DND-41 (cell line): ENCODE results near the gene GMEB2.

Experiments
- ATAC-seq: fragments of 200-7000 bp; cut with Tn5 transposase; 3 replicates; pipeline ENCODE4 v1.9.1; 2021; ENCODE audit warnings: low read depth; ENCODE audit not compliant: insufficient read depth
- DNase-seq: peaks from one replicate; pipeline ENCODE4 v3.0.0-alpha.2; 2020
- H2AFZ ChIP-seq: 2 replicates; pipeline ENCODE4 v1.6.0; 2012; ENCODE audit warnings: low read depth, low read length
- H3K27ac ChIP-seq: 2 replicates; pipeline ENCODE4 v1.5.1; 2012; ENCODE audit warnings: low read length, inconsistent platforms
- H3K27me3 ChIP-seq: fragments of 200-600 bp; sonication (generic); 2 replicates; pipeline ENCODE4 v1.6.0; 2012; ENCODE audit warnings: low read length, mild to moderate bottlenecking, inconsistent platforms; ENCODE audit not compliant: insufficient read depth, poor library complexity
- H3K36me3 ChIP-seq: 2 replicates; pipeline ENCODE4 v1.5.1; 2012; ENCODE audit warnings: low read length, inconsistent platforms; ENCODE audit not compliant: insufficient read depth
- H3K4me1 ChIP-seq: 2 replicates; pipeline ENCODE4 v1.5.1; 2012; ENCODE audit warnings: mild to moderate bottlenecking, low read length; ENCODE audit not compliant: insufficient read depth
- H3K4me2 ChIP-seq: 2 replicates; pipeline ENCODE4 v1.6.0; 2012; ENCODE audit warnings: mild to moderate bottlenecking, moderate library complexity, low read length, inconsistent platforms; ENCODE audit not compliant: insufficient read depth
- H3K4me3 ChIP-seq, 2 experiments: fragments of 200-600 bp in 1 of 2; shearing (Covaris generic) in 1 of 2; 2 replicates each; pipeline ENCODE4 v1.5.1; 2012 to 2016; ENCODE audit warnings: inconsistent platforms in 2 of 2, low read length in 2 of 2, mild to moderate bottlenecking in 2 of 2, low read depth in 1 of 2, moderate library complexity in 1 of 2
- H3K79me2 ChIP-seq: 2 replicates; pipeline ENCODE4 v1.6.0; 2012; ENCODE audit warnings: low read length, inconsistent platforms; ENCODE audit not compliant: insufficient read depth
- H3K9ac ChIP-seq: 2 replicates; pipeline ENCODE4 v1.6.0; 2012; ENCODE audit warnings: low read depth, mild to moderate bottlenecking, inconsistent platforms, low read length, moderate library complexity
- H3K9me3 ChIP-seq: 2 replicates; pipeline ENCODE4 v1.5.1; 2012; ENCODE audit warnings: low read length, moderate library complexity, mild to moderate bottlenecking, inconsistent platforms; ENCODE audit not compliant: insufficient read depth, severe bottlenecking
- H4K20me1 ChIP-seq: 2 replicates; pipeline ENCODE4 v1.6.0; 2012; ENCODE audit warnings: low read length; ENCODE audit not compliant: insufficient read depth
- EZH2 ChIP-seq: IDR thresholded peaks from 3 replicates; pipeline ENCODE4 v1.6.1; 2012; ENCODE audit warnings: borderline replicate concordance, low read depth, mild to moderate bottlenecking, moderate library complexity, low read length, inconsistent platforms; ENCODE audit not compliant: severe bottlenecking
- TF ChIP-seq, protein P1 (sequence below): IDR thresholded peaks from 2 replicates; pipeline ENCODE4 v1.5.1; 2012; ENCODE audit warnings: borderline replicate concordance, low read length, moderate library complexity, mild to moderate bottlenecking; ENCODE audit not compliant: poor library complexity, severe bottlenecking; ENCODE audit errors: extremely low read depth

Gene GMEB2

DNA sequence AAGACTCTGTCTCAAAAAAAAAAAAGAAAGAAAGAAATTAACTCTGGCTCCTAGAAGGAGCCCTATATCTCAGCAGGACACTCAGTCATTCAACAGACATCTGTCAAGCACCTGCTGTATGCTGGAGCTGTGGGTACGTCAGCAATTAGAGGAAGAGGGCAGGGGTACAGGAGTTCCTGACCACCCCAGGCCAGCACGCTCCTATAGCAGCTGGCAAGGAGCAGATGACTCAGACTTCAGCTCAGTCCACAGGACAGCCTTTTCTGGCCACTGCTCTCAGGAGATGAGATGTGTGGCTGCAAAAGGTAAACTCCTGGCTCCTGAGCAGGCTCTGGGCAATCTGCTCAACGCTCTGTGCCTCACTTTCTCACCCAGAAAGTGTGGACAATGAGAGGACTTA, 29.6 kb upstream of the GMEB2 start:
- Histone ChIP-seq H3K4me3 (no peak overlapping the region), H3K4me1 (peaks cover 64% of the 10 kb centered on the region), H3K36me3 (peaks cover 23% of the 10 kb centered on the region), H3K9me3 (no peaks in the 10 kb centered on the region), H4K20me1 (peaks cover 20% of the 10 kb centered on the region), H3K9ac (no peak overlapping the region), H3K79me2 (peaks cover 70% of the 10 kb centered on the region), H3K27ac (no peak overlapping the region), H3K27me3 (no peaks in the 10 kb centered on the region), H3K4me2 (0 out of 2 replicates have a peak overlapping the region, but pooled peaks have one; percentile 7), H2AFZ (no peak overlapping the region)
- DNase-seq (no peak), ATAC-seq (no peak)
- TF ChIP-seq, protein P1, sequence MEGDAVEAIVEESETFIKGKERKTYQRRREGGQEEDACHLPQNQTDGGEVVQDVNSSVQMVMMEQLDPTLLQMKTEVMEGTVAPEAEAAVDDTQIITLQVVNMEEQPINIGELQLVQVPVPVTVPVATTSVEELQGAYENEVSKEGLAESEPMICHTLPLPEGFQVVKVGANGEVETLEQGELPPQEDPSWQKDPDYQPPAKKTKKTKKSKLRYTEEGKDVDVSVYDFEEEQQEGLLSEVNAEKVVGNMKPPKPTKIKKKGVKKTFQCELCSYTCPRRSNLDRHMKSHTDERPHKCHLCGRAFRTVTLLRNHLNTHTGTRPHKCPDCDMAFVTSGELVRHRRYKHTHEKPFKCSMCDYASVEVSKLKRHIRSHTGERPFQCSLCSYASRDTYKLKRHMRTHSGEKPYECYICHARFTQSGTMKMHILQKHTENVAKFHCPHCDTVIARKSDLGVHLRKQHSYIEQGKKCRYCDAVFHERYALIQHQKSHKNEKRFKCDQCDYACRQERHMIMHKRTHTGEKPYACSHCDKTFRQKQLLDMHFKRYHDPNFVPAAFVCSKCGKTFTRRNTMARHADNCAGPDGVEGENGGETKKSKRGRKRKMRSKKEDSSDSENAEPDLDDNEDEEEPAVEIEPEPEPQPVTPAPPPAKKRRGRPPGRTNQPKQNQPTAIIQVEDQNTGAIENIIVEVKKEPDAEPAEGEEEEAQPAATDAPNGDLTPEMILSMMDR, result no peak
- TF ChIP-seq EZH2, result no peak

DNA sequence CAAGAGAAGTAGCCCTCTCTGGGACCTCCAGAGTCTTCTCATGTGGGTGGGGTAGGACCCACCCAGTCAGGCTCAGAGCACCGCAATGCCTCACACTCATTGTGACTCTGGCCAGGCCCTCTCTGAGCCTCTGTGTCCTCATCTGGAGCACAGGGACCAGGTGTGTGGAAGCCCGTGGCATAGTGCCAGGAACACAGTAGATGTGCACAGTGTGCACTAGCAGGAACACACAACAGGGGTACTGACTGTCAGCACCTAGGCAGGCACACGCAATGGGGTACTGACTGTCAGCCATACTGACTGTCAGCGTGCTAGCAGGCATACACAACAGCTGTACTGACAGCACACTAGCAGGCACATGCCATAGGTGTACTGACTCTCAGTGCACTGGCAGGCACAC, 28.3 kb upstream of the GMEB2 start:
- Histone ChIP-seq H3K27ac (peak overlapping the region; percentile 78), H3K4me2 (peak overlapping the region; percentile 80; the same call in 1 of the 2 replicates), H3K27me3 (no peaks in the 10 kb centered on the region), H4K20me1 (peaks cover 25% of the 10 kb centered on the region), H3K4me3 (no peak overlapping the region), H3K36me3 (peaks cover 12% of the 10 kb centered on the region), H3K79me2 (peaks cover 67% of the 10 kb centered on the region), H2AFZ (no peak overlapping the region), H3K4me1 (peaks cover 66% of the 10 kb centered on the region), H3K9me3 (no peaks in the 10 kb centered on the region), H3K9ac (peak overlapping the region; percentile 73; the same call in 1 of the 2 replicates)
- ATAC-seq (no peak), DNase-seq (no peak)
- TF ChIP-seq, protein P1, result no peak
- TF ChIP-seq EZH2, result no peak

- Histone ChIP-seq H3K4me1 (peaks cover 55% of the 10 kb centered on the region), H3K9ac (peak overlapping the region; percentile 73), H3K9me3 (no peaks in the 10 kb centered on the region), H3K36me3 (peaks cover 6% of the 10 kb centered on the region), H3K4me3 (peak overlapping the region; percentile 7 to 62; a peak in 3 of 4 replicates), H3K4me2 (peak overlapping the region; percentile 80), H4K20me1 (peaks cover 25% of the 10 kb centered on the region), H3K27ac (peak overlapping the region; percentile 78), H2AFZ (peak overlapping the region; percentile 56), H3K79me2 (peaks cover 62% of the 10 kb centered on the region), H3K27me3 (no peaks in the 10 kb centered on the region)
- ATAC-seq (no peak), DNase-seq (peak; percentile 41)
- no peak for TF ChIP-seq EZH2
- TF ChIP-seq, protein P1, result no peak
Measured at GRCh38 chr20:63653974-63654668, 27.2 kb upstream of the GMEB2 start.
